HS-27A (cell line): Measurements from ENCODE around the gene COL9A1.

Experiments used
- DNase-seq: peaks from one replicate; pipeline ENCODE4 v3.0.0-alpha.2; 2012; ENCODE audit warnings: low read depth, missing footprints

The COL9A1 gene

DNA sequence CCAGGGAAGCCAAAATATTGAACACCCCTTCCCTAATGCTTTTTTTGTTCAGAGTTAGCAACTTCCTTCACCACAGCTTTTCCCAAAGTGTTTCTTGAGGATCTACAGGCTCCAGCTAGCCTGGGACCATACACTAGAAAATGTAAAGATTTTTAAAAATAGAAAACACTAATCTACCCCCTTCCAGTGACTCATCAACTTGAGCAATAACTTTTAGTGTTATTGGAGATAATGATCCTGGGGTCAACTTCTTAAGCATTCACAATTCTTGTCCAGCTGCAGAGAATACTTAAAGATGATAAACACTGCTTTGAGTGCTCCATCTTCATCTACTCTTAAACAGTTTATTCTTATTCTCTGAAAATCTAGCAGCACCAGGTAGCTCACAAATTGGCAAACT is 131.6 kb downstream of the COL9A1 start:
- no peak for DNase-seq

DNA sequence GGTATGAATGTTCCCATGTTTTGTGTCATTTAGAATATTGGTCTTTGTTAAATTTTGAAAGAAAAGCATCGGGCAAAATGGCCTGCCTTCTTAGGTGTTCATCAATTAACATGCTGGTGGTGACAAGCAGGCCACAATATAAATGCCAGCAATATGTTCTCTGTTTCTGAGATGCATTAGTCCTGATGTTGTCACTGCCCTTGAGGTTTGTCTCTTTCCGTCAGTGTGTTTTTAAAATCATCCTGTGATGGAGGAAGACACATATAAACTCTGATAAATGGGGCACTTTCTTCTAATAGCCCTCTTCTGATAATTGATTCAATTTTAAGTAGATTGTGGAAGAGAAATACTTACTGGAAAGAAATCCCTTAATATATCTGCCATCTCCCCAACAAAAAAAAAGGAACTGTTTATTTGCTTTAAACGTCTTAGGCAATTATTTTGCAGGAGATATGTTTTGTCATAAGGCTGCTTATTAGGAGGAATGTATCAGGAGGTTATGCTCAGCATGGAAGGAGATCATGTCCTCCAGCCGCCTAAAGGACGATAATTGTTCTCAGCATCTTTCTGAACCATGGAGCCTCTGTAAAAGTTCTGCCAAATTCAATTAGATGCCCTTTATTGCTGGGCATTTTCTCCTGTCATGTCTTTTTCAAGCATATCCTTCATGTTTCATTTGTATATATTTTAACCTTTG is 134.1 kb downstream of the COL9A1 start:
- DNase-seq, result no peak
